ENCODE measurements around the gene MAD2L1BP. TPM values are rescaled to one million over a fixed set of nuclear protein-coding genes. Genes with fewer than 3 reads are reported as not detected.

The MAD2L1BP gene
- total RNA-seq, 4 donors from 2014 or later, result 12.3 to 44.3 (median 17.7) TPM

GRCh38 chr6:43667245-43668150 is 31.9 kb downstream of the MAD2L1BP start:
- Histone ChIP-seq H3K27me3 (no peaks in the 10 kb centered on the region), H3K27ac (peak overlapping the region; percentile 75 to 81), H3K36me3 (no peaks in the 10 kb centered on the region), H3K4me3 (no peak overlapping the region), H3K9me3 (no peaks in the 10 kb centered on the region), H3K4me1 (peaks cover 21 to 33% of the 10 kb centered on the region in 2 donors)
- DNase-seq, result peak; percentile 83 to 89
- TF ChIP-seq POLR2A (IDR thresholded peaks at IDR 0.05), result no peak
- TF ChIP-seq CTCF (IDR thresholded peaks at IDR 0.05), result peak; percentile 95 to 97 (median 97)
- intact Hi-C loops (cut with DNase I; ENCODE audit: low total_unique reads), result loop anchor here (2.0 to 5.0 kb wide), 2 partner anchors 105 to 411 kb away; partner anchors contain the start of gene VEGFA

DNA sequence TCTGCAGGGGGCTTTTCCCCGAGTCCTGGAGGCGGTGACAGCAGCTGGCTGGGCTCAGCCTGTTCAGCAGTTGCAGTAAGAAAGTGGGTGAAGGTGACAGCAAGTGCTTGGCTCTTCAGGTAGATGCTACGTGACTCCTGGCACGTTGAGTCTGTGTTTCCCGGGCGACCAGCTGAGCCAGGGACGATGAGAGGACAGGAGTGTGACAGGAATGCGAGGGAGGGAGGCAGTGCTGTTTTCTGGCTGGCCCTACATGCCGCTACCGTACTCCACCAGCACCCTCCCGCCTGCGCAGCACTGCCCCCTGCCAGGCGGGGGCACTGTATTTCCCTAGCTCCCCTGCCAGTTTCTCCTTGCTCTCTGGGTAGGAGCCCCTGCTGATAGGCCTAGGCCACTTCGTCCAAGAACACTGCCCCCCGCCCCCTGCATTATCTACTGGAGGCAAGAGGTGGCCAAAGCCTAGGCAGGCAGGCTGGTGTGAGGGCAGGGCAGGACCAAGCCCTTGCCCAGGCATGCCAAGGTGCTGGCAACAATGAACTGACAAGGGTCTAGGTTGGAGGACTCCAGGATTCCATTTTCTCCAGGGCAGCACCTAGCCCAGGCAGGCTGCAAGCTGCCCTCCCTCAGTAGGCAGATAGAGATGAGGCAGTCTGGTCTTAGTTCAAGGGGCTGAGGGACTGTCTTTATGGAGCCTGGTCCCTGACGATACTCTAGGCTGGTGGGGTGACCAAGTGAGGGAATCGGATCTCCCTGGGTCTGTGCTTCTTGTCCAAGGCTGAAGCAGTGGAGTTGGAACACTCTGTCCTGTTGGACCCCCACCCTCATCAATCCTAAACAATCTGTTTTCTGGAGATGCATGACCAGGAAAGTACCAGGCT is 32.8 kb downstream of the MAD2L1BP start:
- no peaks in the 10 kb centered on the region for H3K9me3 ChIP-seq
- peak; percentile 24 to 48 (median 42) for TF ChIP-seq CTCF (IDR thresholded peaks at IDR 0.05)
- no peak for TF ChIP-seq POLR2A (IDR thresholded peaks at IDR 0.05)
- H3K27ac ChIP-seq, result peak overlapping the region; percentile 75 to 81
- H3K4me3 ChIP-seq, result no peak overlapping the region
- H3K4me1 ChIP-seq, result peaks cover 21 to 36% of the 10 kb centered on the region in 2 donors
- DNase-seq, result peak; percentile 44 to 54
- intact Hi-C loops (cut with DNase I; ENCODE audit: low total_unique reads), result loop anchor here (5.0 kb wide), 1 partner anchor 104 kb away; the partner anchor contains the start of gene VEGFA
- H3K36me3 ChIP-seq, result no peaks in the 10 kb centered on the region
- H3K27me3 ChIP-seq, result no peaks in the 10 kb centered on the region

DNA sequence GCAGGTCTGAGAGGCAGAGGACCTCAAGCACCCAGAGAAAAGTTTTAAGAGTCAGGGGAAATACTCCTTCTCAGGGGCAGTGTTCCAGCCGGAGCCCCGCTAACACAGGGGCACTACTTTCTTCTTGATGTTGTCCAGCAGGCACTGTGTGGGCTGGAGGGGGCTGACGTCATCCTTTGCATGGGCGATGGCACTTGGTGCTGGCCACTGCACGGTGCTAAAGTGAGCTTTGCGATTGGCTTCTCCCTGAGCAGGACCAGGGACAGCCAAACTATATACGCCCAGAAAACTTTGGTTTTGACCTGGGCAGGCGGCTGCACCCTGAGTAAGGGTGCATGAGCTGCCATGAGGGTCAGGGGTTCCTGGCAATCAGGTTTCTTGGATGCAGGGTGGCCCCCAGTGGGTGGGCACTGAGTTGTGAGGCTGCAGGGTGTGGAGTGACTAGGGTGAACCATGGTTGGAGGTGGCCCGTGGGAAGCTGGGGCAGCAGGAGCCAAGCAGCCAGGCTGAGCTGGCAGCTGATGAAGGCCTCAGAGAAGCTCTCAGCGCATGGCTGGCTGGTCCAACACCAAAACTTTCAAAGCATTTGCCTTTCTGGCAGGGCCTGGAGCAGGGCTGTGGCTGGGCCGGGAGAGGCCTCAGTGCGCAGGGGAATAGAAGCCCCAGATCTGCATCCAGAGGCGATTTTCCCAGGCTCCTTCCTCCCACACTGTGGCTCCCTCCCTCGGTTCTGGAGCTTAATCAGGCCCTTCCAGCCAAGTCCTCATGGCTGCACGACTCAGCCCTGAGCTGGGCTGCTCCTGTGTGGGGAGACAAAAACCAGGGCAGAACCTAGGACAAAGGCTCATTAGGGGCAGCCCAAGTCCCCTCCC is 33.6 kb downstream of the MAD2L1BP start:
- Histone ChIP-seq H3K4me1 (peaks cover 21 to 36% of the 10 kb centered on the region in 2 donors), H3K27me3 (no peaks in the 10 kb centered on the region), H3K9me3 (no peaks in the 10 kb centered on the region), H3K36me3 (no peaks in the 10 kb centered on the region), H3K27ac (peak overlapping the region; percentile 75 to 81), H3K4me3 (no peak overlapping the region)
- DNase-seq, result peak; percentile 80 to 87
- TF ChIP-seq CTCF (IDR thresholded peaks at IDR 0.05) (no peak), POLR2A (IDR thresholded peaks at IDR 0.05) (no peak)
- intact Hi-C loops (cut with DNase I; ENCODE audit: low total_unique reads), result loop anchor here (5.0 kb wide), 1 partner anchor 103 kb away; the partner anchor contains the start of gene VEGFA

- Histone ChIP-seq H3K4me3 (no peak overlapping the region), H3K27me3 (no peaks in the 10 kb centered on the region), H3K36me3 (no peaks in the 10 kb centered on the region), H3K4me1 (peaks cover 21 to 36% of the 10 kb centered on the region in 2 donors), H3K9me3 (no peaks in the 10 kb centered on the region), H3K27ac (peak overlapping the region; percentile 75 to 81)
- intact Hi-C loops (cut with DNase I; ENCODE audit: low total_unique reads), result loop anchor here (5.0 kb wide), 1 partner anchor 102 kb away; the partner anchor contains the start of gene VEGFA
- TF ChIP-seq CTCF (IDR thresholded peaks at IDR 0.05) (no peak), POLR2A (IDR thresholded peaks at IDR 0.05) (no peak)
- peak; percentile 34 to 55 for DNase-seq
Measured at GRCh38 chr6:43669922-43670622, 34.4 kb downstream of the MAD2L1BP start.
